ENCODE results near the gene KCNMA1.

DNA sequence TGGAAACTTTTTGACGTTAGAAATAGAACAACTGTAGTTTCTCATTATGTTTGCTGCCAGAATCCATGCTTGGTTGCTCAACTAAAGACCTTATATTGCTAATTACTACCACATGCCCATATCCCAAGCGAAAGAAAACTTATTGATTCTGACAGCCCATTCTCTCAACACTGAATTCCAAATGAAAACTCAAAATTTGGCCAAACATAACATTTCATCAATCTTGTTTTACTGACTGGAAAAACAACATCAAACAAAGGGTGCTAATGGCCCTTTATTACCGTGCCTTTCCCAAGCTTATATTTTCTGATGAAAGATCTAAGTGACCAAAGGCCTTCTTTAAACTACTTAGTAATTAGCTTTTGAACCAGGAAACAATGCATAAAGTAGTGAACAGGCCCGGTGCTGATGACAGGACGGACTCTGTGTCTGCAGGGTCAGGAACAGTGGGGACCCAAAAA lies 531.8 kb downstream of the KCNMA1 start:
- TF ChIP-seq, protein P1, sequence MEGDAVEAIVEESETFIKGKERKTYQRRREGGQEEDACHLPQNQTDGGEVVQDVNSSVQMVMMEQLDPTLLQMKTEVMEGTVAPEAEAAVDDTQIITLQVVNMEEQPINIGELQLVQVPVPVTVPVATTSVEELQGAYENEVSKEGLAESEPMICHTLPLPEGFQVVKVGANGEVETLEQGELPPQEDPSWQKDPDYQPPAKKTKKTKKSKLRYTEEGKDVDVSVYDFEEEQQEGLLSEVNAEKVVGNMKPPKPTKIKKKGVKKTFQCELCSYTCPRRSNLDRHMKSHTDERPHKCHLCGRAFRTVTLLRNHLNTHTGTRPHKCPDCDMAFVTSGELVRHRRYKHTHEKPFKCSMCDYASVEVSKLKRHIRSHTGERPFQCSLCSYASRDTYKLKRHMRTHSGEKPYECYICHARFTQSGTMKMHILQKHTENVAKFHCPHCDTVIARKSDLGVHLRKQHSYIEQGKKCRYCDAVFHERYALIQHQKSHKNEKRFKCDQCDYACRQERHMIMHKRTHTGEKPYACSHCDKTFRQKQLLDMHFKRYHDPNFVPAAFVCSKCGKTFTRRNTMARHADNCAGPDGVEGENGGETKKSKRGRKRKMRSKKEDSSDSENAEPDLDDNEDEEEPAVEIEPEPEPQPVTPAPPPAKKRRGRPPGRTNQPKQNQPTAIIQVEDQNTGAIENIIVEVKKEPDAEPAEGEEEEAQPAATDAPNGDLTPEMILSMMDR (IDR thresholded peaks at IDR 0.05), result no peak
- no peak for TF ChIP-seq POLR2A (IDR thresholded peaks at IDR 0.05)
